ENCODE results near the gene ZNF581.

Gene ZNF581, protein sequence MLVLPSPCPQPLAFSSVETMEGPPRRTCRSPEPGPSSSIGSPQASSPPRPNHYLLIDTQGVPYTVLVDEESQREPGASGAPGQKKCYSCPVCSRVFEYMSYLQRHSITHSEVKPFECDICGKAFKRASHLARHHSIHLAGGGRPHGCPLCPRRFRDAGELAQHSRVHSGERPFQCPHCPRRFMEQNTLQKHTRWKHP

DNA sequence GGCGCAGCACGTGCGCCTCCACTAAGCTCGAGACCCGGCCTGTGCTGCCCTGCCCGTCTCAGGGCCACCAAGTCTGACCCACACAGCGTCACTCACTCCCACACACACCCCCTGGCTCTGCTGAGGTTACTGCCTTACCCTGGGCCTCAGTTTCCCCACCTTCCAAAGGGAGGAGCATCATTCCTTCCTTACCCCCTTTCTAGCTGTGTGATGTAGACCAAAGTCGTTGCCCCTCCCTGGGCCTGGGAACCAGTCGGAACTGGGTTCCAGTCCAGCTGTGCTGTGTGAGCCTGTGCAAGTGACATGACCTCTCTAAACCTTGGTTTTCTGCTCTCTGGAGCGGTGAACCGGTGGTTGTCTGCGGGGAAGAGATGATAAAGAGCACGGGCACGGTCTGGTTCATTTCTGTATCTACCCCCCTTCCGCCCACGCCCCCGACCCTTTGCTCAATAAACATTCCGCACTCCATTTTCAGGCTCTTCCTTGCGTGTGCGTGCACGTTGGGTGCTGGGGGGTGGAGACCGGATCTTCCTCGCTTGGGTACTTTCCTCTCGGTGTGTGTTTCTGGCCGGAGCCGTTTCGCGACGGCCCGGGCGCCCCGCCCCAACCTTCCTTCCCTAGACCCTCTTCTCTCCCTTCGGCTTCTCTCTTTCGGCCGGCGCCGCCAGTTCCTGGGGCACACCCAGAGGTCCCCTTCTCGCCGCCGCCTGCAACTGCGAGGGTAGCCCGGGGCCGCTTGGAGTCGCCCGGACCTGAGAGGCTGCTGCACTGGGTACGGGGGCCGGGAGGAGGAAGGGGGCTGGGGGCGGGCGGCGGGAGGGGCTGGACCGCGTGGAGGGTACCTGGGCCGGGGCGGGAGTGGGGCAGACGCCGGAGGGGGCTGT, at the start of gene ZNF581:
TSS of gene ZNF581 (plus strand) at position 647 of the 884 bp plus-strand sequence. CDS start 923 bp downstream, outside the sequence.
- DNase-seq (ENCODE audit: low read depth in 3 of 3): peak; percentile 68 to 83 (median 78)

DNA sequence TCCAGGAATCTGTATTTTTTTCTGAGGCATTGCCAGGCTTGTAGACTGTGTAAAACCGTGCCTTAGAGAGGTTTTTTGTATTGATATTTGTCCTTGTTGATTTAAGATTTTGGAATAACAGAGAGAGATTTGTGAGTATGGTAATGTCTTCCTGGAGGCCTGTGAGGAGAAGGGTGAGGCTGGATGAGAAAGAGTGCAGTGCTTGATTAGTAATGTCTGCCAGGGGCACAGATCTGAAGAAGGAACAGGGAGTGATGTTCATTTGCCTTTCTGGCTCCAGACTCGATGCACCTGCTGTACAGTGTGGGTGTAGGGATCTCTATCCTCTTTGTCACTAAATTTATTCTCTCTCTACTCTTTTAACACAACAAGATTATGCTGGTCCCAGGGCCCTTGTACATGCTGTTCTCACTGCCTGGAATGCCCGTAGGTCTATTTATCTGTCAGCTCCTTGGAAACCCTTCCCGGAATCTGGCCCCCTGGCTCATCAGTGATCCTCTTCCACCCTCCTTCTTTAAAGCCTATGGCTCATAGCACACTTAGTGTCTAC, 48.4 kb upstream of the ZNF581 start:
- DNase-seq (ENCODE audit: low read depth in 3 of 3): no peak

DNA sequence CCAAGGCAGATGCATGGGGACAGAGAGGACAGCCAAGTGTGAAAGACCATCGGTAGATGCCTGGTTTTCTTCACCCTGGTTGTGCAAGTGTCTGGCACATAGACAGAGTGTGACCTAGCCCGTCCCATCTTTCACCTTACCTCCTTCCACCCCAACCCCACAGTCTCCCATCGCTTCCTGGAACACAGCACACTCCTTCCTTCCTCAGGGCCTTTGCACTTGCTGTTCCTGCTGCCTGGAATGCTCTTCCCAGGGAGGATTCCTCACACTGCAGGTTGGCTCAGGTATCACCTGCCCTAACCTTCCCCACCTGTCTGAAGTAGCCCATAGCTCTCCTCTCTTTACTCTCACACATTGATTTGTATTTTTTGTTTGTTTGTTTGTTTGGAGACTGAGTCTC, 47.1 kb upstream of the ZNF581 start:
- no peak for DNase-seq (ENCODE audit: low read depth in 3 of 3)

DNA sequence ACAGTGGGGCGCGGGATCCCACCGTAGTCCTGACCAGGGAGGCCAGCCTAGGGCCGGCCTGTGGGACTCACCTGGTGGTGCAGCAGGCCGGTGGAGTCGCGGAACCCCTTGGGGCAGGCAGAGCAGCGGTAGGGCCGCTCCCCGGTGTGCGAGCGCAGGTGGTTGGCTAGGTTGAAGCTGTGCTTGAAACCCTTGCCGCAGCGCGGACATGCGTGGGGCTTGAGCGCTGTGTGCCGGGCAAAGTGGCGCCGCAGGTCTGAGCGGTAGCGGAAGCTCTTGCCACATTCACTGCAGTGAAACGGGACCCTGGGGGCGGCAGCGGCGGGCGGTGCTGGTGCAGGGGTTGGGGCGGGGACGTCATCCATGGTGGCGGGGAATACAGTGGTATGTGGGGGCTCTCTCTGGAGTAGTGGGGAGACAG, 45.9 kb upstream of the ZNF581 start:
- no peak for DNase-seq (ENCODE audit: low read depth in 3 of 3)

GRCh38 chr19:55598034-55598433, 45.4 kb upstream of the ZNF581 start:
- DNase-seq (ENCODE audit: low read depth in 3 of 3): no peak

DNA sequence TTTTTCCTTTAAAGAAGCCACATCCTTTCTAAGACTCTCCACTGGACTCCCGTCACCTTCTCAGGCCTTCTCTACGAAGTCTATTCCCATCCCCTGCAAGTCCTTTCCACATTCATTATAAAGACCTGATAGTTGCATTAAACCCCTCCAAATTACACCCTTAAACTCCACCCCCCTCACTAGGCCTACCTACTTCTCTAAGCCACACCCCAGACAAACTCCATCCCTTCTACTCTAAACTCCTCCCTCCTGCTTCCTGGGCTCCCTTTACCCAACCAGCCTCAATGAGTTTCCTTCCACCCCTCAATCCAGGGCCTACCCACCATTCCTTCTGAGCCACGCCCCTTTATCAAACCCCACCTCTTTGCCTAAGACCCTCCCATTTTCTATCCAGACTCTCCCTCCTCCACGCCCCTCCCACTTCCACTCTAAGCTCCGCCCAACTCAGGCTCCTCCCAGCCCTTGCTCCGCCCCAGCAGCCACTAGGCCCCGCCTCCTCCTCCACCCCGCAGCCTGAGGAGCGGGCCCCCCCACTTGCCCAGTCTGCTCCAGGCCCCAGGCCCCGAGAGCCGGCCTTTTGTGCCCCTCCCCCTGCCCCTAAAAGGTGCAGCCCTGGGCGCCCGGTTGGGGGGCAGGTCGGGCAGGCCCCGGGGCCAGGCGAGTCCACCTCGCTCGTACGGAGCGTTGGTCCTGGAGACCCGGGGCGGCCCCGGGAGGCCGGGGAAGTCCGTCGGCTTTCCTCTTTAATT, 44.6 kb upstream of the ZNF581 start:
- peak; percentile 87 to 90 (median 88) for DNase-seq (ENCODE audit: low read depth in 3 of 3)

- peak; percentile 95 to 96 (median 96) for DNase-seq (ENCODE audit: low read depth in 3 of 3)
These were observed 44.0 kb upstream of the ZNF581 start, which contains the start of gene FIZ1 for GRCh38 chr19:55599468-55599841. FIZ1 (minus strand) TSS chr19:55599517; CDS start chr19:55597865, 1,652 bp downstream.

- DNase-seq (ENCODE audit: low read depth in 3 of 3): peak; percentile 65 to 79 (median 72)
These were observed 43.4 kb upstream of the ZNF581 start, which contains the start of gene ZNF524 for GRCh38 chr19:55599842-55600661. ZNF524 (plus strand) TSS chr19:55600288; CDS start chr19:55602113, 1,825 bp downstream.

GRCh38 chr19:55600662-55601028, 42.8 kb upstream of the ZNF581 start:
- no peak for DNase-seq (ENCODE audit: low read depth in 3 of 3)

GRCh38 chr19:55601084-55601483, 42.4 kb upstream of the ZNF581 start:
- no peak for DNase-seq (ENCODE audit: low read depth in 3 of 3)

GRCh38 chr19:55602104-55603001, 41.1 kb upstream of the ZNF581 start:
- DNase-seq (ENCODE audit: low read depth in 3 of 3): no peak

- no peak for DNase-seq (ENCODE audit: low read depth in 3 of 3)
These were observed 40.3 kb upstream of the ZNF581 start for GRCh38 chr19:55603115-55603514.

- no peak for DNase-seq (ENCODE audit: low read depth in 3 of 3)
These were observed 39.7 kb upstream of the ZNF581 start for GRCh38 chr19:55603581-55604292.

DNA sequence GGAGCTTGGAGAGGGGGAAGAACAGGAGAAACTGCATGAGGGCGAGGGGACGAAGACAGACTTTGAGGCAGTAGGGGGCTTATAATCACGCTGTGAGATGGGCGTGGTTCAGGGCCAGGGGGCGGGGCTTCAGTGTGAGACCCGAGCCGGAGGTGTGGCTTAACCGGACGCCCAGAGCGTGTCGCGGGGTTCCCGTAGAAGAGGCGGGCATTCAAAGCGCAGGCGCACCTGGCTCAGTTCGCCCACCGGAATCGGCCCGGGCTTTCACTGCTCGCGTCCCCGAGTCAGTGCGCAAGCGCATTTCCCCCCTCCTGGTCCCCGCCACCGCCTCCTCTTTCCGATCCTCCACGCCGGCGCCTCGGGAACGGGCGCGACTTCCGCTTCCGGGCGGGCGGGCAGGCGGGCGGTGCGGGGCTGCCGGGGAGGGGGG, 38.2 kb upstream of the ZNF581 start:
- DNase-seq (ENCODE audit: low read depth in 3 of 3): peak; percentile 98 to 99 (median 99)

DNA sequence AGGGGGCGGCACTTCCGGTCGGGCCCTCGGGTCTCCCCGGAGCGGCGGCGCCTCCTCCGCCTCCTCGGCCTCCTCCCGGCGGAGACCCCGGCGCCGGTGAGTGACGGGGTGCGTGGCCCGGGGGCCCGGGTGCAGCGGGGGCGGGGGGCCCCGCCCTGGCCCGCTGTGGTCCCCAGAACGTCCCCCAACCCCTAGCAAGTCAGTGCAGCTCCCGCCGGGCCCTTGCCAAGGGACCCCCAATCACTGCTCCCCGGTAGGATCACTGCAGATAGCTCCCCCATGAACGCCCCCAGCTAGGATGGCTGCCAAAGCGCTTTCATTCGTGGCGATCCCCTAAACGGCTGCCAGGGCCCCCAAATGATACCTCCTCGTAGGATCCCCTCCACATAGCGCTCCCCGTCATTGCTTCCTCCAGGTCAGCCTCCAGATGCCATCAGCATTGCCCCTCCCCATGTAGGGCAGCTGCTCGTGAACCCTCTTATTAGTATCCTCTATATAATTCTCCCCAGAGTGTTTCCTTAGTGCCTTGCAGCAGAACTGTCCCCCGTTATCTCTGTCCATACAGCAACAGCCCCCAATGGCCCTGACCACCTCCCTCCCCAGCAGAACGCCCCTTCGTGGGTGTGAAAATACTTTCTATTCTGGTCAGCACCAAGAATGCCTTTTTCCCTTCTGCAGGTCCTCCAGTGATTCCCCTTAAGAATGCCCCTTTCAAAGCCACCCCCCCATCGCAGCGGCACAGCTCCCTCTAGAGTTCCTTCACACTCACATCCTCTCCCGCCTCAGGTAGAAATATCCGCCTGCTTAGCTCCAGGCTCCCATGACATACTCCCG, 37.6 kb upstream of the ZNF581 start, which contains the start of gene ZNF865:
TSS of gene ZNF865 (plus strand) at position 11 of the 834 bp plus-strand sequence. CDS start 7,972 bp downstream, outside the sequence.
- peak; percentile 56 to 69 (median 62) for DNase-seq (ENCODE audit: low read depth in 3 of 3)

DNA sequence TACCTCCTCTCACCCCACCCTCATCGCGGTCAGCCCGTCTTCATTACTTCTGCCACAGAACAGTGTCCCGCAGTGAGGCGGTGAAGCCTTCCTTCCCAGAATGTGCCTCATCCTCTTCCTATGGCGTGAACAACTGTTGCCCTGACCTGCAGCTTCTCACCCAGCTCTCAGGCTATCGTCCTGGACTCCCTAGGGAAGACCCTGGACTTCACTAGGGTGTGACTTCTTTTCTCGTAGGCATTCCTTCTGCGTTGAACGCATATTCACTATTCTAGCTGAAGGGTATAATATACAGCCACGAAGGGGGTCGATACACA, 37.0 kb upstream of the ZNF581 start:
- no peak for DNase-seq (ENCODE audit: low read depth in 3 of 3)

DNA sequence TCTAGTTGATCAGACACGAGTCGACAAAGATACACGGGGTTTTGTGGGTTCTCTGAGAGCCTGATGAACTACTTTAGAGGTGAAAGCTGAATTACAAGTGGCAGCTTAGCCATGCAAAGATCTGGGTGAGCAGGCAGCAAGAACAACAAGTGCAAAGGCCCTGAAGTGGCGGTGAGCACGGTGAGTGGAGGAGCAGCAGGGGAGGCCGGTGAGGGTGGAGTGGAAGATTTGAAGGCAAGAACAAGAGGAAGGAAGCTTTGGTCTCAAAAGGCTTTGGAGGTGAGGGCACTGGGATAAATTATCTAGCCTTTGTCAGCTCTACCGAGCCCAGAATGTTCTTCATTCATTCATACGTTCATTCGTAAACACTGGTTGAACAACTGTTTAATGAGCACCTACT, 36.6 kb upstream of the ZNF581 start:
- no peak for DNase-seq (ENCODE audit: low read depth in 3 of 3)

DNA sequence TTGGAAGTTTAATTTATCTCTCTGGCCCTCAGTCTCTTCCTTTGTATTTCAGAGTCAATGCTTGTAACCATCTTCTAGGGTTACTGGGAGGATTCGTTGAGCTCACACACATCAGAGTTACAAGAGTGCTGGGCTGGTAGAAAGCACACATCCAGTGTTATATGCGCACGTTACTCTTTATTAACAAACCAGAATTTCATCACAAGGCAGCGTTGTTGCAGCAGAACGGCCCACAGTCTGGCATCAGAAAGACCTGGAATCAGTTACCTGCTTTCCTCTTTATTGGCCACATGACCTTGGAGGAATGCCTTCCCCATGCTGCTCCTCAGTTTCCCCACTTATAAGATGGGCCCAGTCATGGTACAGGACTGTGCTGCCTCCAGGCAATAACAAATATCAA, 34.1 kb upstream of the ZNF581 start:
- DNase-seq (ENCODE audit: low read depth in 3 of 3): no peak
